Hepatocyte (in vitro differentiated cells): Measurements from ENCODE around the gene CORO2B. TPM values are rescaled to one million over a fixed set of nuclear protein-coding genes. Genes with fewer than 3 reads are reported as not detected.

Experiments
- DNase-seq: peaks from one replicate; pipeline ENCODE4 v3.0.0-alpha.2; 2016; ENCODE audit warnings: low spot score
- H2AFZ ChIP-seq: fragments of 200-600 bp; sonication (generic); 2 replicates; pipeline ENCODE4 v1.6.0; 2016; ENCODE audit warnings: antibody characterized with exemption, mild to moderate bottlenecking
- H3K27ac ChIP-seq: fragments of 200-600 bp; sonication (generic); 2 replicates; pipeline ENCODE4 v1.5.1; 2016; ENCODE audit warnings: mild to moderate bottlenecking
- H3K27me3 ChIP-seq: fragments of 200-600 bp; sonication (generic); 2 replicates; pipeline ENCODE4 v1.6.1; 2016
- H3K36me3 ChIP-seq: fragments of 200-600 bp; sonication (generic); replicated peaks from 2 replicates; pipeline ENCODE4 v1.5.1; 2016; ENCODE audit warnings: low read depth; ENCODE audit not compliant: insufficient read depth
- H3K4me1 ChIP-seq: fragments of 200-600 bp; sonication (generic); 2 replicates; pipeline ENCODE4 v1.5.1; 2016; ENCODE audit warnings: mild to moderate bottlenecking, moderate library complexity; ENCODE audit not compliant: insufficient read depth
- H3K4me2 ChIP-seq: fragments of 200-600 bp; sonication (generic); 2 replicates; pipeline ENCODE4 v1.6.0; 2016
- H3K4me3 ChIP-seq: fragments of 200-600 bp; sonication (generic); 2 replicates; pipeline ENCODE4 v1.5.1; 2016; ENCODE audit warnings: mild to moderate bottlenecking
- H3K79me2 ChIP-seq: fragments of 200-600 bp; sonication (generic); 2 replicates; pipeline ENCODE4 v1.6.0; 2017; ENCODE audit warnings: mild to moderate bottlenecking
- H3K9me2 ChIP-seq: fragments of 200-600 bp; sonication (generic); replicated peaks from 2 replicates; pipeline ENCODE4 v1.6.0; 2017; ENCODE audit warnings: mild to moderate bottlenecking; ENCODE audit not compliant: insufficient read depth
- H3K9me3 ChIP-seq: fragments of 200-600 bp; sonication (generic); 2 replicates; pipeline ENCODE4 v1.5.1; 2016; ENCODE audit warnings: low read depth, mild to moderate bottlenecking
- H4K20me1 ChIP-seq: fragments of 200-600 bp; sonication (generic); 2 replicates; pipeline ENCODE4 v1.6.0; 2016; ENCODE audit warnings: mild to moderate bottlenecking; ENCODE audit not compliant: insufficient read depth, poor library complexity, severe bottlenecking
- CTCF ChIP-seq: fragments of 200-600 bp; sonication (generic); IDR thresholded peaks from 2 replicates; pipeline ENCODE4 v1.5.1; 2016; ENCODE audit warnings: antibody characterized with exemption, mild to moderate bottlenecking; ENCODE audit not compliant: poor library complexity
- EZH2 ChIP-seq: fragments of 200-600 bp; sonication (generic); IDR thresholded peaks from 2 replicates; pipeline ENCODE4 v1.6.1; 2016; ENCODE audit warnings: antibody characterized with exemption, mild to moderate bottlenecking, borderline replicate concordance
- EZH2phosphoT487 ChIP-seq: fragments of 200-600 bp; sonication (generic); IDR thresholded peaks from one replicate; pipeline ENCODE4 v1.6.1; 2018; ENCODE audit warnings: antibody characterized with exemption, mild to moderate bottlenecking, low read depth, moderate library complexity; ENCODE audit not compliant: unreplicated experiment, severe bottlenecking
- WGBS: methylation state at CpG from one replicate; pipeline ENCODE4 v1.1.6; 2016; ENCODE audit warnings: low lambda C conversion rate; ENCODE audit errors: missing lambda C conversion rate; 5-methylcytosine and 5-hydroxymethylcytosine counted together
- polyA plus RNA-seq: library from polyadenylated mRNA; unstranded; fragments of >200 nt; fragmentation: Nextera tagmentation; extraction: Ambion mirVana; gene quantifications from 2 replicates; pipeline ENCODE4 v1.2.1, GENCODE V29; 2016
- total RNA-seq: library from RNA; depleted of rRNA; stranded (reverse); fragments of >200 nt; gene quantifications from 2 replicates; pipeline ENCODE4 v1.2.3, GENCODE V29; 2014

CORO2B gene
- total and polyA plus RNA-seq, 2 experiments from 2014 or later: 2.9 to 5.1 TPM

GRCh38 chr15:68712886-68713285 lies 134.1 kb downstream of the CORO2B start:
- H3K4me2 ChIP-seq: no peak overlapping the region
- H3K27ac ChIP-seq: no peak overlapping the region
- no peak overlapping the region for H3K4me3 ChIP-seq
- no peaks in the 10 kb centered on the region for H3K9me2 ChIP-seq
- no peaks in the 10 kb centered on the region for H3K9me3 ChIP-seq
- WGBS: 97% methylated on average over 4 of the region's 4 CpGs
- H2AFZ ChIP-seq: no peak overlapping the region
- DNase-seq: no peak
- H3K27me3 ChIP-seq: no peaks in the 10 kb centered on the region
- no peaks in the 10 kb centered on the region for H3K79me2 ChIP-seq
- H3K4me1 ChIP-seq: no peaks in the 10 kb centered on the region
- TF ChIP-seq EZH2phosphoT487 (no peak), CTCF (no peak), EZH2 (no peak)
- H3K36me3 ChIP-seq: no peaks in the 10 kb centered on the region
- H4K20me1 ChIP-seq: no peaks in the 10 kb centered on the region

- H3K4me2 ChIP-seq: no peak overlapping the region
- H3K9me2 ChIP-seq: no peaks in the 10 kb centered on the region
- TF ChIP-seq EZH2 (no peak), EZH2phosphoT487 (no peak), CTCF (no peak)
These were observed 135.1 kb downstream of the CORO2B start for GRCh38 chr15:68713874-68714273.

GRCh38 chr15:68715111-68715510 lies 136.3 kb downstream of the CORO2B start:
- Histone ChIP-seq H3K27me3 (no peaks in the 10 kb centered on the region), H3K9me2 (no peaks in the 10 kb centered on the region), H3K79me2 (no peaks in the 10 kb centered on the region), H3K4me3 (no peak overlapping the region), H3K36me3 (no peaks in the 10 kb centered on the region), H3K27ac (no peak overlapping the region), H4K20me1 (no peaks in the 10 kb centered on the region), H2AFZ (no peak overlapping the region), H3K9me3 (no peaks in the 10 kb centered on the region), H3K4me1 (no peaks in the 10 kb centered on the region), H3K4me2 (no peak overlapping the region)
- whole genome bisulfite sequencing: 86% methylated on average over 8 of the region's 8 CpGs
- TF ChIP-seq EZH2phosphoT487: no peak
- TF ChIP-seq EZH2: no peak
- no peak for TF ChIP-seq CTCF
- no peak for DNase-seq

More at GRCh38 chr15:68713874-68714273, 135.1 kb downstream of the CORO2B start:
- H2AFZ ChIP-seq: no peak overlapping the region
- no peaks in the 10 kb centered on the region for H3K79me2 ChIP-seq
- no peaks in the 10 kb centered on the region for H3K4me1 ChIP-seq
- H4K20me1 ChIP-seq: no peaks in the 10 kb centered on the region
- no peaks in the 10 kb centered on the region for H3K27me3 ChIP-seq
- no peak for DNase-seq
- H3K4me3 ChIP-seq: no peak overlapping the region
- H3K9me3 ChIP-seq: no peaks in the 10 kb centered on the region
- no peaks in the 10 kb centered on the region for H3K36me3 ChIP-seq
- 88% methylated on average over 9 of the region's 9 CpGs for WGBS
- no peak overlapping the region for H3K27ac ChIP-seq

DNA sequence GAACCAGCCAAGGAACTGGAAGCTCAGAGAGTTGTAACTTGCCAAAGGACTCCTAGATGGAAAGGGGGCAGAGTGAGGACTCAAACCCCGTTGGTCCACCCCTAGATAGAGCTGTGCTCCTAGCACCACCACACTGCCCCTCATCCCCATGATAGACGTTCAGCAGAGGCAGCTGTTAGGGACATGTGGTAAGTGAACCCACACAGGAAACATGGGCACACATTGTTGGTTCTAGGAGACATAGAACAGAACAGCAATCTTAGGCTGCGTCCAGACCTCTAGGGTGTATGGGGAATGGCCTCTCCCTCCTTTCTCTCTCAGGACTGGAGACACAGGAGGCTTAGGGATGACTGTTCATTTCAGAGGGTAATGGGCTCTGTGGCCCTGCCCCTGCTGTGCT lies 139.2 kb downstream of the CORO2B start:
- no peak overlapping the region for H3K4me3 ChIP-seq
- H3K9me3 ChIP-seq: no peaks in the 10 kb centered on the region
- H3K79me2 ChIP-seq: no peaks in the 10 kb centered on the region
- no peak overlapping the region for H3K27ac ChIP-seq
- no peak for TF ChIP-seq EZH2phosphoT487
- TF ChIP-seq CTCF: no peak
- no peak for TF ChIP-seq EZH2
- H3K36me3 ChIP-seq: no peaks in the 10 kb centered on the region
- H2AFZ ChIP-seq: no peak overlapping the region
- no peak for DNase-seq
- no peaks in the 10 kb centered on the region for H3K4me1 ChIP-seq
- H3K27me3 ChIP-seq: no peaks in the 10 kb centered on the region
- H4K20me1 ChIP-seq: no peaks in the 10 kb centered on the region
- WGBS: 69% methylated on average over 3 of the region's 3 CpGs
- H3K9me2 ChIP-seq: no peaks in the 10 kb centered on the region
- H3K4me2 ChIP-seq: no peak overlapping the region
